HL-60 (cell line): ENCODE results near the gene RIC8B.

ENCODE experiments used
- CTCF ChIP-seq: IDR thresholded peaks from one replicate; pipeline ENCODE4 v1.5.1; 2011; ENCODE audit warnings: low read length, control low read depth, inconsistent platforms; ENCODE audit not compliant: insufficient read depth
- GABPA ChIP-seq: IDR thresholded peaks from 2 replicates; pipeline ENCODE4 v1.6.1; 2012; ENCODE audit warnings: low read depth
- POLR2AphosphoS5 ChIP-seq: IDR thresholded peaks from 2 replicates; pipeline ENCODE4 v1.6.1; 2012; ENCODE audit warnings: low read depth
- REST ChIP-seq: IDR thresholded peaks from 2 replicates; pipeline ENCODE4 v1.6.1; 2012; ENCODE audit warnings: low read depth; ENCODE audit not compliant: insufficient replicate concordance
- SPI1 ChIP-seq: IDR thresholded peaks from 2 replicates; pipeline ENCODE4 v1.6.1; 2012; ENCODE audit warnings: low read depth, mild to moderate bottlenecking, borderline replicate concordance

GRCh38 chr12:106819991-106820390, 45.5 kb downstream of the RIC8B start:
- TF ChIP-seq POLR2AphosphoS5 (no peak), GABPA (no peak), CTCF (no peak), REST (no peak), SPI1 (no peak)
